CD4-positive, alpha-beta T cell treated with Interleukin-15 for 1 hour (primary cell): ENCODE measurements around the gene CYFIP1.

Experiments
- DNase-seq: peaks from one replicate; pipeline ENCODE4 v3.0.0-alpha.2; 2020

CYFIP1 gene

DNA sequence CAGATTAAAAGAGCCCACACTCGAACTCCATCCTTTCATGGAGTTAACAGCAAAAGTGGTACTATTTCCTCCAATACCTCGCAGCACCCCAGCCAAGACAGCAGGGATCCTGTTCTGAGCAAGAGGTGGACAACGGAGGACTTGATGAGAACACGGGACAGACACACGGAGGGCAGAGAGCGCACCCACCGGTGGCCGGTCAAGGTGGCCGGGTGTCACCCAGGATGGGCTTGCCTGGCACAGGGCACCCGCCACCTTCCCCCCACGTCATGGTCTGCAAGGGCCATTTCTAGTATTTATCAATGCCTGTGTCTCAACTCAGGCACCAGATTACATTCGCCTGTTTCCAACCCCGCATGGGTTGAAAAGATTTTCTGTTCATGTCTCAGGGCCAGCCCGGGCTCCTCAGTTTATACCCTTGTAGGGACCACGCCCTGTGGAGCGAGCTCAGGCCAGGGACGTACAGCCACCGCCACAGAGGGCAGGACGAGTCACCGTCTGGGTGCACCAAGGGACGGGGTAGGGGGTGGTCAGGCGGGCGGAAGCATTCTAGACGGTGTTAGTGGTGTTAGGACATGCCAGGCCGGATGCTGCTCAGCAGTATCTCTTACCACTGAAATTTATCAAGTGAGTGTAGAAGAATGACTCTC lies 64.2 kb downstream of the CYFIP1 start:
- no peak for DNase-seq

DNA sequence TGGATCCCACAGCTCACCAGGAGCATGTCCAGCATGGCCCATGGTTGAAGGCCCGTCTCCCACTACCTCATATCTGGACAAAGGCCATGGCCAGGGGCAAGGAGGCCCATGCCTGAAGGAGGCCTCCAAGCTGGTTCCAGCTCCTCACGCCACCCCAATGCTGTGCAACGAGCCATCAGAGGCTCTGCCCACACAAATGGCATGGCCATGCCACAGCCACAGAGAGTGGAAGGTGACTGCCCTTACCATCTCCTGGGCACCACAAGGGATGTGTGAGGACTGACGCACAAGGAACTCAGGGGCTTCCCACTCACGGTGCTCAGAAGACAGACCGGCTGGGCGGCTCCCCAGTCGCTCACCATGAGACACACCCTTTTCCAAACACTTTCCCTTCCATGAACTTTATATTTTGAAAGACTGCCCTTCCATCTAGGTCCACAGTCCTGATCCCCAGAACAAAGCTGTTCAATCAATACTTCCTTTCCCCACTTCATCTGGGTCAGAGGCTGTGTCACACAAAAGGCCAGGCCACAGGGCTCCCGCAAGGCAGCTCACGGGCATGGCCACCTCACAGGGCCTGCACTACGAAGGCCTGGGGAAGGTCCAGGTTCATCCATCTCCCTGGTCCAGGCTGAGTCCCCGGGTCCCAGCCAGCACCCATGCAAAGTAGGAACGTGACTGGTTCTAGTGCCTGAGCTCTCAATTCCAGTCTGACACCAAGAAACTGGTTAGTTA lies 66.4 kb downstream of the CYFIP1 start:
- no peak for DNase-seq

DNA sequence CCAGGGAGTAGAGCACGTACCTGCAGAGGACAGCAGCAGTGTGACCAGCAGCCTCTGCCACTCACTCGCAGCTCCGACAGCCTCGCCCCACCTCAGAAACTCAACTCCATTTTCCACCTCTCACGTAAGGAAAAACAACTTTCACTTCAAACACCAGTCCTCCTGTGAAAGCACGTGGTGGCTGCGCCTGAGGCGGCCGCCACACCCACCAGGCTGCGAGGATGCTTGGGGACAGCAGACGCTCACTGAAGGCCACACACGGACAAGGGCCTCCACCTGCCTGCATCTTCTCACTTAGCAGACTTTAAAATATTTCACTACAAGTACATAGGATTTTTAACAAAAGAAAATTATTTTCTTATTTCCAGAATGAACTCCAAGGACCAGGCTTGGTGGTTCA lies 67.9 kb downstream of the CYFIP1 start:
- DNase-seq: no peak

DNA sequence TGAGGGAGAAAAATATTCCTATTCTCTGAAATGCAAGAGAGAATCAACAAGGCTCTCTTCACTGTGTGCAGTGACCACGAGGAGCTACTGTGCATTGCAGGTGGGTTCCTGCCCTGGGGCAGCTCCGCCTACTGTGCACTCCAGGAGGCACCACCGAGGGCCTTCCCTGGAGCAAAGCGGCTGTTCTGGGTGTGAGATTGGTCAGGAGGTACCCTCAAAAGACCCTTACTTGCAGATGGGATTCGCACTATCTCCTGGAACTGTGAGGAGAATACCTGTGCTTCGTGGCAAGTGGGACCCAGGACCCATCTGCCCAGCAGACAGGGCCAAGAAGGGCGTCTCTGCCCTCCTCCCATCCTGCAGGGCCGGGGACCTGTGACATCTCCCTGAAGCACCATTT lies 68.9 kb downstream of the CYFIP1 start:
- DNase-seq: no peak

DNA sequence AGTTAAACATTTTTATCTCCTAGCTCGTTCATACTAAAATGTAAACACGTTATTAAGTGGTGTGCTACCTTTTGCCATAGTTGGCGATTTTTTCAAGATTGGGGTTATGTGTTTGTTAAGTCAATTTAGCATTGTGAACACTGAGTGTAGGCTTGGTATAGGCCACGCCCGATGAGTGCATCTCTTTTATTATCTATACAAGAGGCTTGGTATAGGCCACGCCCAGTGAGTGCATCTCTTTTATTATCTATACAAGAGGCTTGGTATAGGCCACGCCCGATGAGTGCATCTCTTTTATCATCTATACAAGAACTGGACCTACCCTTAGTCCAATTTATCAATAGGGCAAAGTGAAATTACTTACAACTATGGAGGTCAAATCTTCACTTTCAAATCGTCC lies 71.3 kb downstream of the CYFIP1 start:
- no peak for DNase-seq

DNA sequence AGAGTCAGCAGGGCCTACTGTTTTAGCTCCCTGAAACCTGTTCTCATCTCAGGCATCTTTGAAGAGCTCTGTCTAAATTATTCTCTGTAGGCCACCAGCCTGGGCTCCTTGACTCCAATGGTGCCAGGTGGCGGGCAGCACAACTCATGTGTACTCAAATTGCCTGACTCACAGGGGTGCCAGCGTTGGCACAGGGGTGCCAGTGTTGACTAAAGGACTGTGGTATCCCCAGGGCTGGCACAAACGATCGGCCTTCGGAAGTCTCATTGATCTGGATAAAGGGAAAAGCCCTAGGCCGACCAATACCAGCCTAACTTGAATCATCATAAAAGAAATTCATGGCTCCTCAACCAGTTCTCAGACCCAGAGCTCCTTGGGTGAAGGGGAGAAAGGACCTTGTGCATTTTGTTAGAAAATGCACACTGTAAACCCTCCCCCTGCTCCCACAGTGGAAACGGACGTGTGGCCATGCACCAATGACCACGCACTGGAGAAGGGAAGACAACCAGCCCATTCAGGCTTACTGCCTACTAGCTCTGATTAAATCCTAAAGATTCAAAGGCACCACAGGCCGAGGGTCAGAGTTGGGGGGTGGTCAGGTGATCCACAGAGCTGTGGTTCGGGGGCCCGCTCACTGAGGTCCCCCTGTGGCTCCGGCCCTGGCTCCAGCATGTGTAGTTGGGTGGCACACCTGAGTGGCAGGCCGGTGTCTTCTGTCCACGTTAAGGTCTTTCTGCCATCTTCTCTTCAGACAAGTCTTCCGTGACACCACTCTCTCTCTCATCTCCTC lies 72.8 kb downstream of the CYFIP1 start:
- DNase-seq: no peak

DNA sequence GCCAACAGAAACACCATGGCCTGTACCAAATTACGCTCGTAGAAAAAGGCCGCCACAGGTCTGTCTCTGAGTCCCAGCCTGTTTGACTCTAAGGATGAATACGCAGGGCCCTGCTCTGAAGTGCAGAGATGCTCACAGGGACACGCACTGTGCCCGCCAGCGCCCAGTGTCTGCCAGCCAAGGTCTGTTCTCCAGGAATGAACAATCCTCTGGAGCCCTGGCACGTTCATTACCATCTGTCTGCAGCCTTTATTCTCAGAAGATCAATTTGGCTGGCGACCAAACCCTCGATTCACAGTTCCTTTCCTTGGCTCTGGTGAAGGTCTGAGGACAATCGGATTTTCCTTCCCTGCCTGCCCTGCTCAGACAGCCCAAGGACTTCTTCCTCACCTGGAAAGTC lies 75.4 kb downstream of the CYFIP1 start:
- no peak for DNase-seq

DNA sequence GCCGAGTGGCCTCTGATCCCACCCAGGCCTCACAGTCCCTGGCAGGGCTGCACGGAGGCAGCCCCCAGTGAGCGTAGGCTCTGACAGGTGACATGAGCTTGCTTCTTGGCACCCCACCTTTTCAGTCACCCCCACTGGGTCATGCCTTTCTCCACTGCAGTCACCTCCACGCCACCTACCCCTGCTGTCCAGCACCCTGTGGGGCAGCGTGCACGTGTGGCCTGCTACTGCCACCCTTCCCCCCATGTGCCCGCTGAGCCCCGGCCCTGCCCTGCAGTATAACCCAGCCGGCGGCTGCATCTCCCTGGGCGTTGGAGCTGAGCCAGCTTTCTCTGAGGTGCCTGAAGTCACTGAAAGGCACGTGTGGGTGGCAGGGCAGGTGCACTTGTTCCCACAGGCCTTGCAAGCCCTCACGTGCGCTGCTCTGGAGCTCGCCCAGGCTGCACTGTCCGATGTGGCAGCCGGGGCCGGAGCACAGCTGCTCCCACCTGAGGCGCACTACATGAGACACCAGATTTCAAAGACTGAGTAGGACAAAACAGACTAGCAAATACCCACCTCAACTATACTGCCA lies 76.1 kb downstream of the CYFIP1 start:
- DNase-seq: no peak

DNA sequence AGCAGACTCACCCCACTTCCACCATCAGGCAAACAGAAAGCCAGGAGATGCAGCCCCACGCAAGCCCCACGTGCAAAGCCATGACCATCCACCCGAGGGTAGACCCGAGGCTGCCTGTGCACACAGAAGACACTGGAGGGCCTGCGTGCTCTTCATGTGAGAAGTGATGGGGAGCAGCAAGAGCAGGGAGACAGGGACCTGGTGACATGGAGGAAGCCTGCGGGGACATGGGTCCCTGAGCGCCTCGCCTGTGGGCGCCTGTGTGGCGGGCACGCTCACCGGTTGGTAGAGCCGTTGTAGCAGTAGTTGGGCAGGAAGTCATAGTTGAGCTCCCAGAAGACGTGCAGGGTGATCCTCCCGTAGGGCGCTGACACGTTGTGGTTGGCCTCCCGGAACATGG lies 76.7 kb downstream of the CYFIP1 start:
- DNase-seq: no peak

DNA sequence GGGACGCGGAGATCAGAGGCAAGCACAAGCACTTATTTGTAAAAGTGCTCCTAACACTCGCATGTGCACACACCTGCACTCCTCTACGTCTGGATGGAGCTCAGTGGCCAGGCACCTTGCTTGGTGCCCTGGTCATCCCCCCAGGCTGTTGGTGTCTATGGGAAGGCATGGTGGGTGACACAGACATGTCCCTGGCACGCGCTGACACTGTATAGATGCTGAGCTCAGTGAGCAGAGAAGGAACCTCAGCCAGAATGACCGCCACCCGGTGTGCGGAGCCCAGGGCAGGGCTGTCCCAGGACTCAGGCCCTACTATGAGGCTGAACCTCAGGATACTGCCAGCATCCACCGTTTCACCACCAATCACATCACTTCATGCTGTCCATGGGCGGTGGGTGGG lies 77.2 kb downstream of the CYFIP1 start:
- no peak for DNase-seq

DNA sequence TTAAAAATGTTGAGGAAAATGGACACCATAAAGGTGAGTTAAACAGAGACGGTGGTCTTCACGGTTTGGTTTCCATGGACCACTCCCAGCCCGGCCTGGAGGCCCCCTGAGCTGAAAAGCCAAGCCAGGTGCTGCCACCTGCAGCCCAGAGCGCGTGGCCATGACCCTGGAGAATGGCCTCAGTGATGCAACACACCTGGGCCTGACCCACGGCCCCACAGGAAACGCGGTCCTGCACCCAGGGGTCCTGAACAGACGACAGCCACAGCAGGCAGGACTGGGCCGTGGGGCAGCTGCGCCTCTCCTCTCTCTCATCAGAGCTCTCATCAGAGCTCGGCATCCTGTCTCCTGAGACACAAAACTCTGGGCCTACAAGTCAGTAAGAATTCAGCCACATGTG lies 77.6 kb downstream of the CYFIP1 start:
- no peak for DNase-seq

DNA sequence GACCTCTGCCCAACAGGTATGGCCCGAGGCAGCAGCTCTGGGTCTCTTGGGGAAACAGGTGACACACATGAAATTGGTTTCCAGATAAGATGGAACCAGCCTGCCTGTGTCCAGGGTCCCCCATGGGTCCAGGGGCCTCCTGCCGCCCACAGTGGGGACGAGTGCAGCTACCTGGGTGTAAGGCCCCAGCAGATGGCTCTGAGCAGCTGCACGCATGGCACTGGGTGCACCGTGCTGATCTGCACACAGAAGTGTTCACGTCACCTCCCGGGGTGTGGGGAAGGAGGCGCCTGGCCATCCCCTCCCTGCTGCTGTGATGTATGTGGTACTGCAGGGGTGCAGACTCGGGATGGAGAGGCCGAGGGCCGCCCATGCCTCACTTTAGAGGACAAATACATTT lies 78.1 kb downstream of the CYFIP1 start:
- no peak for DNase-seq

DNA sequence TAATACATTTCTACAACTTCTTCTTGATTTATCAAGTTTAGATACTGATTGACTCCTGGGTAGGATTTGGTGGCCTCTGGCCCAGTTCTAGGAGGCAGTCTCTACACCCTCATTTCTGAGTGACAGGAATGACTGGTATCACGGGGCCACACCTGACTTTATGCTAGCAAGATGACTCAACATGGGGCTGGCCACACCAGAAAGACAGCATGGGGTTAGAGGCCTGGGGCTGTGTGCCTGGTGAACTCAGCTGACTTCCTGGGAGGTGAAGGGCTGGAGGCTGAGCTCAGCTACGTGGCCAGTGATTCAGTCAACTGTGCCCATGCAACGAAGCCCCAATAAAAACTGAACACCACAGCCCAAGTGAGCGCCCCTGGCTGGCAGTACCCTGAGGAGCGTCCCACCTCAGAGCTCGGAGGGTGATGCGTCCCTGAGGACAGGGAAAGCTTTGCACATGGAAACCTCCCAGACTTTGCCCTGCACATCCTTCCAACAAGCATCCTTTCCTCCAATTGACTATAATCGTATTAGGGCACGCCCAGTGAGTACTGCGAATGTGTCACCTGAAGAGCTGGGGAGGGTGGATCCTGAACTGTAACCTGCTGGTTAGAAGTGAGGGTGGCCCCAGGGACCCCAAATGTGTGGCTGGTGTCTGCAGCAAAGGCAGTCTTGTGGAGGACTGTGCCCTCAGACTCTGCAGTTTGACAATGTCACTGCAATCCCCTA lies 84.5 kb downstream of the CYFIP1 start:
- DNase-seq: no peak

DNA sequence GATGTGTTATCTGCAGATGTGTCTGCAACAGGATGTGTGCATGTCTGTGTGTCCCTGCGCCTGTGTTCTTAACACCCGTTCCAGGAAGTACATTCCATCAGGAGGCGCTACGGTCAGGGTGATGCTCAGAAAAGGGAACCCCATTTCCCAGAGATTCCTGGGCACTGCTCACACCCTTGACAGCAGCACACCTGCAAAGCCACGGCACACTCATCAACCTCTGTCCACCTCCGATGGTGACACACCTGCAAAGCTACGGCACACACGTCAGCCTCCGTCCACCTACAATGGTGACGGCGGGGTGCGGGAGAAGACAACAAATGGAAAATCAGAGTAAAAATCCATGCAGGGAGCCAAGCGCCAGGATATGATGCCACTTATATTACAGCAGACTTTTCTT lies 86.3 kb downstream of the CYFIP1 start:
- DNase-seq: no peak

DNA sequence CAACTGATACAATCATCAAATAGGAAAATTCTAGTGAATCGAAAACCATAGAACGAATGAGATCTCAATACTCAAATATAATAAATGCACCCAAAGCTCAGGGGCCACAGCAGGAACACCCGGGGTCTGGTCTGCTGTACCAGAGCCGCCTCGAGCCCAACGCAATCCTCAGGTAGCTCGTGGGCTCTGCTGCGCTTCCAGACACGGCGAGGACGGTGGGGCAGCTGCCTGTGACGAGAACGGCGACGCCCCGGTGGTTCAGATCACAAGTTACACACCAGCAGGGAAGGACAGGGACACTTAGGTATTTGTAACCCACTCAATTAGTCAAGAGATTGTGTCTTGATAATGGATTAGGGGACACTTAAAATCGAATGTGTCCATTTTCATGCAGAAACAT lies 87.1 kb downstream of the CYFIP1 start:
- no peak for DNase-seq

DNA sequence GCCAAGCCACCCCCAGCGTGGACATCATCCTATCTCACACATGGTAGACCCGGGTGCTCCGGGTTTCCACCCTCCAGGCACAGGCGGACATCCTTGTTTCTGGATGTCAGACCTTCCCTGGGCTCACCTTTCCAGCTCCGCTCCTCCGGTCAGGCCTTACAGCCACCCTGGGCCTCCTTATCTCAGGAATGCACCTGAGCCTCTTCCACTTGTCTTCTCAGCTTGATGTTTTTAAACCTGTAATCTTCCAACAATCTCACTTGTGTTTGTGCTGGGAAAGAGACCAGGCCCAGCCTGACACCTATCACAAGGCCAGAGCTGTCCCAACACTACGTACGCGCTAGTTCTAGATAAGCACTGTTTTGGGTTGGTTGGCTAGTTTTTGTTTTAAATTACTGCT lies 87.8 kb downstream of the CYFIP1 start:
- no peak for DNase-seq

DNA sequence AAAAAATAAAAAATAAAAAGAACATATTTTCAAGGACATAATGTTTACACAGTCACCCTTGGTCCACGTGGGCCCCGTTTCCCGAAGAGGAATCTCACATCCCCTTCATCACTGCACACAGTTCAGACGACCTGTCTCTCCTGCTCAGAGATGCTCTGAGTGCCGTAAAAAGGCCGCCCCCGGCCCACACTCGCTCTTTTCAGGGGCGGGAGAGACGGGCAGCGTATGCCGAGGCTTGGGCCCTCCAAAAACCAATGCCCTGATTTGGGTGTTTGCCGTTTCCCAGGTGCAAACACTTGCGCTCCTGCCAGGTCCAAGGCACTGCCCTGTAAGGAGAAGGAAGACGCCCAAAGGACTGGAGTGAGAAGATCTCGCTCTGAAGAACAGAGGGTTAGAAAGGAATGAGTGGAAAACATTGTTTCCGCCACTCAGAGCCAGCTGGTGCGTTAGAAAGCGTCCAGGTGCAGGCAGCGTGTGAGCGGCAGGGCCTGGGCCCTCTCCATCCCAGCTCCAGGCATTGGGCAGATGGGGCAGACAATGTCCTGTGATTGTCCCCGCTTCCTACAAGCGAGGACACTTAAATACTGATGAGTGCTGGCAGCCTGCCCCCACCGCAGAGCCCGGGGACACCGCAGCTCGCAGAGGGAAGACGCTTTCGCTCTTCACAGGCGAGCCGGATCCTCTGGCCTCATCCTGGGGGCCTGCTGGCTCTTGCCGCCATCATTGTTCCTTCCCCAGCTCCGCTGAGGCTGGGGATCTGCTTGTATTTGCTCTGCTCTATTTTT lies 88.5 kb downstream of the CYFIP1 start:
- no peak for DNase-seq

DNA sequence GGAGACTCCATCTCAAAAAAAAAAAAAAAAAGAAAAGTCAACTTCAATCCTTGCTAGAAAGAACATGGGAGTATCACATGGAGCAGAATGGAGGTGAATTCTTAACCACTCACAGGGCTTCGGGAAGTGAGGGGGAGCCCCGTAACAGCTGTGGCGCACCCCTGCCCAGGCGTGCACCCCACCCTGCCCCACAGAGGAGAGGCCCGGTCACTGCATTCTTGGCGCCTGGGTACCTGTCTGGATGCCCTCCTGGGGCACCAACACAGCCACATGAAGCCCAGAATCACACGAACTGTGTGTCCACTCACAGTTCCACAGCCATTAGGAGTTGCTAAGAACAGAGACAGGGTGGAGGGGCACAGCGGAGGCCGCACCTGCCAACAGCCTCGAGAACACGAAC lies 89.9 kb downstream of the CYFIP1 start:
- DNase-seq: no peak

DNA sequence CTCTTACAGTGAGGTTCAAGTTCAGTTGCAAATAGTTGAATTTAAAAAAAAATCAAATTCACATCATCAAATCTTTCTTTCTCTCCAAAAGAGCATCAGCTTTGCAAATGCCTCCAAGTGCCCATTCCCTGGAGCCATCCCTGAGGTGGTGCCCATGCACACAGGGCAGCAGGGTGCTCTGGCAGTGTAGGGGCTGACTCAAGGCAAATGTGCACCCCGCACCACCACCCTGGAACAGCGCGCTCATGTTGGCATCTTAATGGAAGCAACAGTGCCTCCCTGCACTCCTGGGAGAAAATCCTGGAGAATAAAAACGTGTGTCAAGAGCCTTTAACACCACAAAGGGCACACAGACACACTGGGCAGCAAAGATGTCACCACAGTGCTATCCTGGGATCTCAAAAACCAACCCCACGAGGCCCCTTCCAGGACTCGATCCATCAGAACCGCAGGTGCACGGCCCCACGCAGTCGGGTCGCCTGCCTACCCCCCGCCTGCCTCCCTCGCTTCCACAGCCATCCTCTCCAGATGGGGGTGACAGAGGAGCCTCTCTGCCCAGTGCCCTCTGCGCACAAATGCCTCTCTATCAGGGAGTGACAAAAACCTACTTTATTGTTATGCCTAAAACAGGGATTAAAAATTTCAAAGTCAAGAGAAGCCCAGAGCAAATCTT lies 90.9 kb downstream of the CYFIP1 start:
- no peak for DNase-seq

DNA sequence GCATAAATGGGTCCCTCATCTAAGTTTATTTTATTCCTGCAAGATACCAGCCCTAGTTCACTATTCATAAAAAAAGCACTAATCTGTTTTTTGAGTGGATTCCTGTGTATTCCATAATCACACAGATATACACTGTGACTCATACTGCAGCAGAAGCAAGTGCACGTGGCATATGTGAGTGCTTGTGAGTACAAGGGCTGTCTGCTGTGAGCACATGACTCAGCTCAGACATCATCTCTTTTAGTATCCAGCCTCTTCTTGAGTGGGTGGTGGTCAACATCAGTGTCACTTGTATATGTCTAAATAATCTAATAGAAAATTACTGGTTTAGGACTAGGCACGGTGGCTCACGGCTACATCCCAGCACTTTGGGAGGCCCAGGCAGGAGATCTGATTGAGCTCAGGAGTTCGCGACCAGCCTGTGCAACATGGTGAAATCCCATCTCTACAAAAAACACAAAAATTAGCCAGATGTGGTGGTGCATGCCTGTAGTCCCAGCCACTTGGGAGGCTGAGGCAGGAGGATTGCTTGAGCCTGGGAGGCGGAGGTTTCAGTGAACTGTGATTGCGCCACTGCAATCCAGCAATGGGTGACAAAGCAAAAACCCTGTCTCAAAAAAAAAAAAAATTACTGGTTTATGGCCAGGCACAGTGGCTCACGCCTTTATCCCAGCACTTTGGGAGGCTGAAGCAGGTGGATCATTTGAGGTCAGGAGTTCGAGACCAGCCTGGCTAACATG lies 91.9 kb downstream of the CYFIP1 start:
- no peak for DNase-seq
